Smooth muscle cell (in vitro differentiated cells): ENCODE measurements around the gene KDM2A. TPM values are rescaled to one million over a fixed set of nuclear protein-coding genes. Genes with fewer than 3 reads are reported as not detected.
A peak's percentile ranks its signal among the peaks of the same experiment; 100 is the strongest.

Source experiments
- DNase-seq: peaks from one replicate; lab custom pipeline; 2025; ENCODE audit not compliant: unreplicated experiment; lab: John Stamatoyannopoulos, UW
- H2AFZ ChIP-seq: fragments of 200-600 bp; sonication (generic); 2 replicates; pipeline ENCODE4 v1.6.0; 2016; ENCODE audit warnings: antibody characterized with exemption, low read depth, mild to moderate bottlenecking
- H3F3A ChIP-seq: fragments of 200-600 bp; sonication (generic); 2 replicates; pipeline ENCODE4 v1.6.0; 2017; ENCODE audit warnings: antibody characterized with exemption, low read depth
- H3K27ac ChIP-seq: fragments of 200-600 bp; sonication (generic); 2 replicates; pipeline ENCODE4 v1.5.1; 2016; ENCODE audit warnings: low read depth, mild to moderate bottlenecking
- H3K27me3 ChIP-seq: fragments of 200-600 bp; sonication (generic); 2 replicates; pipeline ENCODE4 v1.6.1; 2016; ENCODE audit warnings: low read depth, mild to moderate bottlenecking
- H3K36me3 ChIP-seq: fragments of 200-600 bp; sonication (generic); 2 replicates; pipeline ENCODE4 v1.5.1; 2016; ENCODE audit warnings: low read depth
- H3K4me1 ChIP-seq: fragments of 200-600 bp; sonication (generic); 2 replicates; pipeline ENCODE4 v1.5.1; 2016; ENCODE audit warnings: low read depth
- H3K4me2 ChIP-seq: fragments of 200-600 bp; sonication (generic); 2 replicates; pipeline ENCODE4 v1.6.0; 2016; ENCODE audit warnings: mild to moderate bottlenecking
- H3K4me3 ChIP-seq: fragments of 200-600 bp; sonication (generic); 2 replicates; pipeline ENCODE4 v1.5.1; 2016; ENCODE audit warnings: mild to moderate bottlenecking
- H3K79me2 ChIP-seq: fragments of 200-600 bp; sonication (generic); 2 replicates; pipeline ENCODE4 v1.6.0; 2016; ENCODE audit warnings: low read depth, mild to moderate bottlenecking
- H3K9ac ChIP-seq: fragments of 200-600 bp; sonication (generic); 2 replicates; pipeline ENCODE4 v1.6.0; 2016; ENCODE audit warnings: low read depth
- H3K9me3 ChIP-seq: fragments of 200-600 bp; sonication (generic); replicated peaks from 2 replicates; pipeline ENCODE4 v1.5.1; 2016; ENCODE audit warnings: low read depth
- H4K20me1 ChIP-seq: fragments of 200-600 bp; sonication (generic); 2 replicates; pipeline ENCODE4 v1.6.0; 2016; ENCODE audit warnings: low read depth
- WGBS: methylation state at CpG from one replicate; pipeline ENCODE4 v1.1.7; 2016; ENCODE audit warnings: low lambda C conversion rate; 5-methylcytosine and 5-hydroxymethylcytosine counted together
- polyA plus RNA-seq: library from polyadenylated mRNA; unstranded; fragments of >200 nt; fragmentation: Nextera tagmentation; extraction: Ambion mirVana; gene quantifications from 2 replicates; pipeline ENCODE4 v1.2.1, GENCODE V29; 2016
- total RNA-seq: library from RNA; depleted of rRNA; stranded (reverse); fragments of >200 nt; gene quantifications from 2 replicates; pipeline ENCODE4 v1.2.3, GENCODE V29; 2014
- TF ChIP-seq, protein P1 (sequence below): fragments of 200-600 bp; sonication (generic); IDR thresholded peaks from 2 replicates; pipeline ENCODE4 v1.5.1; 2017; ENCODE audit warnings: borderline replicate concordance, mild to moderate bottlenecking, antibody characterized with exemption; ENCODE audit not compliant: insufficient read depth, poor library complexity, severe bottlenecking

The KDM2A gene
- total and polyA plus RNA-seq, 2 experiments from 2014 or later: 18.9 to 44.9 TPM

DNA sequence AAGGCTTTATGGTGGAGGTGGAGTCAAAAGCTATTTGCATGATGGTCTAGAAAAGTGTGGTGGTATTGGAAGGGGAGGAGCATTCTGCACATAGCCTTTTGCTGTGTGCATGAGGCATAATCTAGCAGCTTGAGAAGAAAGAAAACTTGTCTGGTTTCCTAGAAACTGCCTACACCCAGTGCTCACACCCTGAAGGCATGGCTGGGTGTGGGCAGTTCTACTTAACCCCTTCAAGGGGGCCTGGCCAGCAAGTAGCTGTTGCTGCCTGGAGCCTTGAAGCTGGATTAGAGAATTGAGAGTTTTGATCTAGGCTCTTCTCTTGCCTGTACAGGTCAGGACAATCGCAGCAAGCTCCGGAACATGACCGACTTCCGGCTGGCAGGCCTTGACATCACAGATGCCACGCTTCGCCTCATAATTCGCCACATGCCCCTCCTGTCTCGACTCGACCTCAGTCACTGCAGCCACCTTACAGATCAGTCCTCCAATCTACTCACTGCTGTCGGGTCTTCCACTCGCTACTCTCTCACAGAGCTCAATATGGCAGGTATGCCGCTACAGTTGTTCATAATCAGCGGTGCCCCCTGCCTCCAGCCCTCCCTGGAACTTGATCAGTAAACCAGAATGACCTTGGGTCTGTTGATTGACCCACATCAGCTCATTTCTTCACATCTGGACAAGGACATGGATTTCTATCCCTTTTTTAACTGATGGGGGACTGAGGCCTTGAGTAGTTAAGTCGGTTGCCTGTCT is 135.0 kb downstream of the KDM2A start:
- no peak overlapping the region for H3K9ac ChIP-seq
- H3F3A ChIP-seq: peaks cover 27% of the 10 kb centered on the region
- no peaks in the 10 kb centered on the region for H3K4me1 ChIP-seq
- H2AFZ ChIP-seq: no peak overlapping the region
- no peaks in the 10 kb centered on the region for H3K79me2 ChIP-seq
- H3K36me3 ChIP-seq: peaks cover 18% of the 10 kb centered on the region
- H3K27me3 ChIP-seq: no peaks in the 10 kb centered on the region
- peaks cover 32% of the 10 kb centered on the region for H4K20me1 ChIP-seq
- TF ChIP-seq, protein P1, sequence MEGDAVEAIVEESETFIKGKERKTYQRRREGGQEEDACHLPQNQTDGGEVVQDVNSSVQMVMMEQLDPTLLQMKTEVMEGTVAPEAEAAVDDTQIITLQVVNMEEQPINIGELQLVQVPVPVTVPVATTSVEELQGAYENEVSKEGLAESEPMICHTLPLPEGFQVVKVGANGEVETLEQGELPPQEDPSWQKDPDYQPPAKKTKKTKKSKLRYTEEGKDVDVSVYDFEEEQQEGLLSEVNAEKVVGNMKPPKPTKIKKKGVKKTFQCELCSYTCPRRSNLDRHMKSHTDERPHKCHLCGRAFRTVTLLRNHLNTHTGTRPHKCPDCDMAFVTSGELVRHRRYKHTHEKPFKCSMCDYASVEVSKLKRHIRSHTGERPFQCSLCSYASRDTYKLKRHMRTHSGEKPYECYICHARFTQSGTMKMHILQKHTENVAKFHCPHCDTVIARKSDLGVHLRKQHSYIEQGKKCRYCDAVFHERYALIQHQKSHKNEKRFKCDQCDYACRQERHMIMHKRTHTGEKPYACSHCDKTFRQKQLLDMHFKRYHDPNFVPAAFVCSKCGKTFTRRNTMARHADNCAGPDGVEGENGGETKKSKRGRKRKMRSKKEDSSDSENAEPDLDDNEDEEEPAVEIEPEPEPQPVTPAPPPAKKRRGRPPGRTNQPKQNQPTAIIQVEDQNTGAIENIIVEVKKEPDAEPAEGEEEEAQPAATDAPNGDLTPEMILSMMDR: no peak
- H3K9me3 ChIP-seq: no peaks in the 10 kb centered on the region
- no peak overlapping the region for H3K4me2 ChIP-seq
- H3K4me3 ChIP-seq: no peak overlapping the region
- DNase-seq: no peak
- peak overlapping the region; percentile 30 for H3K27ac ChIP-seq
- 93% methylated on average over 10 of the region's 14 CpGs for WGBS

DNA sequence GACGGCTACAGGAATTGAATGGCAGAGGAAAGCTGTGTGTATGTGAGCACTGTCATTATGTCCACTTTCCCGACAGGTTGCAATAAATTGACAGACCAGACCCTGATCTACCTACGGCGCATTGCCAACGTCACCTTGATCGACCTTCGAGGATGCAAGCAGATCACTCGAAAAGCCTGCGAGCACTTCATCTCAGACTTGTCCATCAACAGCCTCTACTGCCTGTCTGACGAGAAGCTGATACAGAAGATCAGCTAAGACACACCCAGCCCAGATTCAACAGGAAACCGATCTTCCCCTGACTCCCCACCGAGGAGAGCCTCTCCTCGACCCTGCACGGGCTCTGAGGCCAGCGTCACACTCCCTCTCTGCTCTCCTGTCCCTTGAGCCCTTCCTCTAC is 135.7 kb downstream of the KDM2A start:
- no peak for DNase-seq
- H3K36me3 ChIP-seq: peaks cover 18% of the 10 kb centered on the region
- no peak overlapping the region for H3K27ac ChIP-seq
- H3K4me2 ChIP-seq: no peak overlapping the region
- no peaks in the 10 kb centered on the region for H3K9me3 ChIP-seq
- peaks cover 24% of the 10 kb centered on the region for H4K20me1 ChIP-seq
- 94% methylated on average over 15 of the region's 15 CpGs for WGBS
- no peak overlapping the region for H2AFZ ChIP-seq
- TF ChIP-seq, protein P1: no peak
- H3F3A ChIP-seq: peaks cover 19% of the 10 kb centered on the region
- no peak overlapping the region for H3K9ac ChIP-seq
- no peaks in the 10 kb centered on the region for H3K27me3 ChIP-seq
- H3K4me1 ChIP-seq: no peaks in the 10 kb centered on the region
- H3K79me2 ChIP-seq: no peaks in the 10 kb centered on the region
- H3K4me3 ChIP-seq: no peak overlapping the region

DNA sequence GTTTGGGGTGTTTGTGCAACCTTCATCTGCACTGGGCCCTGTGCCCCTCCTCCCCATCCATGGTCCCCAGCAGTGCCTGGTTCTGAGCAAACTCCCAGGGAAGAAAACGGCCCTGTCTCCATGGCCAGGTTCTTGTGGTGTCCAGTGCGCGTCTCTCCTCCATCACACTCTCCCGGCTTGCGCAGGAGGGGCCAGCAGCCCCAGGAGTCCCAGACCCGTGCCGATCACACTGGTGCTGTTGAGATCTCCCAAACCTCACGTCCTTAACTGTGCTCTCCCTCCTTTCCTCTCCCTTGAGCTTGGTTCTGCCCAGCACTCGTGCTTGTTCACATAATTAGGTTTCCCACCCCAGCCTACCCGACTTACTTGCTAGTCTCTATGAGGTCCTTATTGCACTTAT is 136.3 kb downstream of the KDM2A start:
- no peak for DNase-seq
- Histone ChIP-seq H3K79me2 (no peaks in the 10 kb centered on the region), H3K4me3 (no peak overlapping the region), H3K27ac (no peak overlapping the region), H3K27me3 (no peaks in the 10 kb centered on the region), H3K4me1 (no peaks in the 10 kb centered on the region), H4K20me1 (peaks cover 24% of the 10 kb centered on the region), H3F3A (peaks cover 19% of the 10 kb centered on the region), H2AFZ (no peak overlapping the region), H3K9me3 (no peaks in the 10 kb centered on the region), H3K9ac (no peak overlapping the region), H3K4me2 (no peak overlapping the region), H3K36me3 (peaks cover 18% of the 10 kb centered on the region)
- 97% methylated on average over 10 of the region's 10 CpGs for WGBS
- TF ChIP-seq, protein P1: no peak

DNA sequence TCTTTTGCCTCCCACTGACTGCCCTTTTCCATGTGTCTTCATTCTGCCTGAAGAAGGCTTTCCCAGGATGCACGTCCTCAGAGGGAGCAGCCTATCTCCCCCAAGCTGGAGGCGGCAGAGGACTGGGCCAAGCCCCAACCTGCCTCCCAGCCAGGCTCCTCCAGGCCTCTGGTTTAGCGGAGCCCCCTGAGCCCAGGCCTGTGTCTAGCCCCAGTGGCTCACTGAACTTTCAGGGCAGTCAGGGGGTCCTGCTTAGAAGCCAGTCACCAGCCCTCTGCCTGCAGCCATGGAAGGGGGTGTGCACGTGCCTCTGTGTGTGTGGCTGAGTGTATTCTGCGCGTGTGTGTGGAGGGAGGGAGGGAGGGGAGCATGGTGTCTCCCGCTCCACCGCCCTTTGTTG is 136.8 kb downstream of the KDM2A start:
- Histone ChIP-seq H3K9me3 (no peaks in the 10 kb centered on the region), H4K20me1 (peaks cover 24% of the 10 kb centered on the region), H3K4me3 (no peak overlapping the region), H3K4me1 (no peaks in the 10 kb centered on the region), H3K9ac (no peak overlapping the region), H3K36me3 (peaks cover 15% of the 10 kb centered on the region), H3K27me3 (no peaks in the 10 kb centered on the region), H2AFZ (no peak overlapping the region), H3K27ac (no peak overlapping the region), H3K79me2 (no peaks in the 10 kb centered on the region), H3F3A (peaks cover 18% of the 10 kb centered on the region), H3K4me2 (no peak overlapping the region)
- no peak for DNase-seq
- 96% methylated on average over 8 of the region's 8 CpGs for WGBS
- TF ChIP-seq, protein P1: no peak
